ENCODE data around the gene FOXRED2.

- TF ChIP-seq CTCF (conservative IDR thresholded peaks at IDR 0.05; ENCODE audit: low read depth in 2 of 2) (no peak), ETS1 (IDR thresholded peaks at IDR 0.05) (no peak)
Observed at GRCh38 chr22:36466258-36466657, 40.6 kb downstream of the FOXRED2 start.

All from GM23338 (cell line).